IMR-90 (cell line): ENCODE results near the gene OBP2A. TPM values are rescaled to one million over a fixed set of nuclear protein-coding genes. Genes with fewer than 3 reads are reported as not detected.

Source experiments
- ATAC-seq: fragments of 200-7000 bp; cut with Tn5 transposase; 2 replicates; pipeline ENCODE4 v1.9.1; 2020; ENCODE audit warnings: low read depth, mild to moderate bottlenecking, moderate library complexity
- BruUV-seq: library from RNA; stranded (reverse); fragments of 400-500 nt; replicated peaks from 2 replicates; lab custom pipeline; 2021; lab: Mats Ljungman, UMichigan
- CTCF ChIA-PET: fragments of 300-600 bp; formaldehyde crosslinking; extraction: SDS; loops from one replicate; lab custom pipeline; 2021; ENCODE audit warnings: antibody characterized with exemption; lab: Yijun Ruan, JAX
- POLR2A ChIA-PET: fragments of 300-600 bp; sonication (Branson Sonifier 250); formaldehyde crosslinking; loops from one replicate; lab custom pipeline; 2022; ENCODE audit warnings: antibody characterized with exemption; ENCODE audit not compliant: unreplicated experiment; lab: Charles Lee
- DNase-seq: peaks from one replicate; pipeline ENCODE4 v3.0.0; 2013
- H2AFZ ChIP-seq: replicated peaks from 2 replicates; pipeline ENCODE3; 2013; ENCODE audit warnings: low read length, mild to moderate bottlenecking; ENCODE audit not compliant: poor library complexity
- H2AK5ac ChIP-seq: 2 replicates; pipeline ENCODE4 v1.6.1; 2013; ENCODE audit warnings: low read depth, low read length, inconsistent platforms
- H2AK9ac ChIP-seq: replicated peaks from 2 replicates; pipeline ENCODE3; 2013; ENCODE audit warnings: mild to moderate bottlenecking, low read depth, low read length, moderate library complexity; ENCODE audit not compliant: poor library complexity
- H2BK120ac ChIP-seq: 2 replicates; pipeline ENCODE4 v1.6.1; 2013; ENCODE audit warnings: low read depth, low read length, inconsistent platforms
- H2BK15ac ChIP-seq: 3 replicates; pipeline ENCODE4 v1.6.1; 2013; ENCODE audit warnings: low read depth, low read length, inconsistent platforms
- H2BK20ac ChIP-seq: 2 replicates; pipeline ENCODE4 v1.6.1; 2013; ENCODE audit warnings: low read depth, mild to moderate bottlenecking, inconsistent platforms, low read length, moderate library complexity
- H2BK5ac ChIP-seq: 2 replicates; pipeline ENCODE4 v1.6.1; 2013; ENCODE audit warnings: mild to moderate bottlenecking, low read depth, low read length, inconsistent platforms; ENCODE audit not compliant: poor library complexity, severe bottlenecking
- H3K14ac ChIP-seq: replicated peaks from 2 replicates; pipeline ENCODE4 v1.6.1; 2013; ENCODE audit warnings: low read depth, low read length, inconsistent platforms
- H3K18ac ChIP-seq: 2 replicates; pipeline ENCODE4 v1.6.1; 2013; ENCODE audit warnings: low read depth, low read length, control low read depth
- H3K23ac ChIP-seq: 2 replicates; pipeline ENCODE4 v1.6.1; 2013; ENCODE audit warnings: low read depth, low read length, inconsistent platforms
- H3K27ac ChIP-seq: 2 replicates; pipeline ENCODE4 v1.5.1; 2013; ENCODE audit warnings: mild to moderate bottlenecking, control low read depth, low read length; ENCODE audit not compliant: insufficient read depth
- H3K27me3 ChIP-seq: 2 replicates; pipeline ENCODE4 v1.6.1; 2013; ENCODE audit warnings: low read length; ENCODE audit not compliant: control insufficient read depth, insufficient read depth
- H3K36me3 ChIP-seq: 2 replicates; pipeline ENCODE4 v1.6.1; 2013; ENCODE audit warnings: low read length, mixed read lengths; ENCODE audit not compliant: control insufficient read depth, insufficient read depth
- H3K4ac ChIP-seq: 2 replicates; pipeline ENCODE4 v1.6.1; 2013; ENCODE audit warnings: low read depth, low read length, inconsistent platforms
- H3K4me1 ChIP-seq: 2 replicates; pipeline ENCODE4 v1.6.1; 2013; ENCODE audit warnings: low read length, mixed read lengths; ENCODE audit not compliant: control insufficient read depth, insufficient read depth
- H3K4me2 ChIP-seq: 2 replicates; pipeline ENCODE4 v1.6.1; 2013; ENCODE audit warnings: low read depth, mild to moderate bottlenecking, control low read depth, low read length, moderate library complexity
- H3K4me3 ChIP-seq: 2 replicates; pipeline ENCODE4 v1.5.1; 2013; ENCODE audit warnings: low read depth, mild to moderate bottlenecking, control low read depth, low read length, moderate library complexity; ENCODE audit not compliant: insufficient read depth
- H3K56ac ChIP-seq: 2 replicates; pipeline ENCODE4 v1.6.1; 2013; ENCODE audit warnings: low read length, inconsistent platforms; ENCODE audit not compliant: insufficient read depth; ENCODE audit errors: extremely low read depth
- H3K79me1 ChIP-seq, 2 experiments: 2 replicates each; pipeline ENCODE4 v1.6.1; 2013; ENCODE audit warnings: low read length in 2 of 2, inconsistent platforms in 1 of 2, low read depth in 1 of 2
- H3K9ac ChIP-seq: 2 replicates; pipeline ENCODE4 v1.6.1; 2013; ENCODE audit warnings: low read depth, low read length, control low read depth
- H3K9me1 ChIP-seq: 2 replicates; pipeline ENCODE4 v1.6.1; 2013; ENCODE audit warnings: low read length, inconsistent platforms; ENCODE audit not compliant: insufficient read depth
- H3K9me3 ChIP-seq: 2 replicates; pipeline ENCODE4 v1.6.1; 2013; ENCODE audit warnings: low read length; ENCODE audit not compliant: control insufficient read depth, insufficient read depth
- H4K20me1 ChIP-seq: 2 replicates; pipeline ENCODE4 v1.6.1; 2013; ENCODE audit warnings: low read length, inconsistent platforms; ENCODE audit not compliant: insufficient read depth
- H4K5ac ChIP-seq: 2 replicates; pipeline ENCODE4 v1.6.1; 2013; ENCODE audit warnings: mild to moderate bottlenecking, low read depth, low read length, control low read depth
- H4K8ac ChIP-seq, 2 experiments: 2 replicates each; pipeline ENCODE4 v1.6.1; 2013; ENCODE audit warnings: low read depth in 2 of 2, low read length in 2 of 2, control low read depth in 1 of 2, inconsistent platforms in 1 of 2
- H4K91ac ChIP-seq: 2 replicates; pipeline ENCODE4 v1.6.1; 2013; ENCODE audit warnings: low read depth, low read length, inconsistent platforms; ENCODE audit not compliant: insufficient read depth
- CEBPB ChIP-seq: IDR thresholded peaks from 2 replicates; pipeline ENCODE4 v1.6.1; 2012; ENCODE audit warnings: low read depth, low read length, improper control_type of control experiment
- CHD1 ChIP-seq: IDR thresholded peaks from 2 replicates; pipeline ENCODE4 v1.6.1; 2012; ENCODE audit warnings: low read depth, low read length, improper control_type of control experiment
- WGBS, 2 experiments: methylation state at CpG; one replicate each; pipeline versions ENCODE4 v1.1.5 to v1.1.7; 2013; ENCODE audit warnings: missing lambda C conversion rate in 2 of 2; ENCODE audit not compliant: insufficient read length in 1 of 2; ENCODE audit errors: extremely low coverage in 2 of 2; 5-methylcytosine and 5-hydroxymethylcytosine counted together
- dilution Hi-C: fragments of 300-500 bp; cut with HindIII; formaldehyde crosslinking; loops from one replicate; pipeline ENCODE4 v1.14.3; 2018; ENCODE audit warnings: low sequenced_read_pairs; ENCODE audit not compliant: unreplicated experiment
- in situ Hi-C: fragments of 300-500 bp; cut with MboI; formaldehyde crosslinking; loops from 3 replicates; pipeline ENCODE4 v1.14.3; 2019; ENCODE audit warnings: low sequenced_read_pairs, inconsistent platforms, mixed read lengths
- intact Hi-C: fragments of 100-400 bp; cut with micrococcal nuclease; formaldehyde crosslinking; loops from 2 replicates; pipeline ENCODE4 v1.10.0; 2022
- polyA plus RNA-seq, 3 experiments: library from polyadenylated mRNA; depleted of rRNA; stranded (reverse); fragments of >200 nt; gene quantifications; 2 replicates each; pipeline ENCODE4 v1.2.3, GENCODE V29; 2012; ENCODE audit warnings: low replicate concordance in 1 of 3
- total RNA-seq: library from RNA; depleted of rRNA; stranded (reverse); fragments of >200 nt; gene quantifications from 2 replicates; pipeline ENCODE4 v1.2.3, GENCODE V29; 2012

OBP2A gene
- total and polyA plus RNA-seq, 2 of the 4 experiments (the other 2 are of a cell fraction), result not detected

GRCh38 chr9:135524130-135524861 lies 21.6 kb upstream of the OBP2A start:
- Histone ChIP-seq H4K20me1 (no peaks in the 10 kb centered on the region), H2BK5ac (no peak overlapping the region), H3K4me2 (no peak overlapping the region), H2AK9ac (no peak overlapping the region), H2AK5ac (no peak overlapping the region), H2BK120ac (no peak overlapping the region), H4K5ac (no peak overlapping the region), H3K79me1 (no peaks in the 10 kb centered on the region), H3K14ac (no peak overlapping the region), H4K91ac (no peak overlapping the region), H3K27ac (no peak overlapping the region), H3K4me3 (no peak overlapping the region), H3K23ac (no peak overlapping the region), H3K9ac (no peak overlapping the region), H3K4me1 (no peaks in the 10 kb centered on the region), H3K27me3 (no peaks in the 10 kb centered on the region; the same call in none of the 2 replicates), H3K18ac (no peak overlapping the region), H2AFZ (no peak overlapping the region), H4K8ac (no peak overlapping the region), H2BK15ac (no peak overlapping the region), H3K4ac (no peak overlapping the region), H3K36me3 (no peaks in the 10 kb centered on the region), H3K56ac (no peak overlapping the region), H3K9me1 (no peaks in the 10 kb centered on the region), H2BK20ac (no peak overlapping the region), H3K9me3 (no peaks in the 10 kb centered on the region)
- BruUV-seq, result no TSS peak
- WGBS, 2 experiments, result 64% methylated on average over 12 of the region's 27 CpGs; no CpG with 5 or more reads in 1 of the 2 experiments
- DNase-seq (no peak), ATAC-seq (no peak)
- POLR2A ChIA-PET, result no interaction called here
- dilution Hi-C loops, result no loop called here
- CTCF ChIA-PET, result no interaction called here
- no peak for TF ChIP-seq CEBPB
- TF ChIP-seq CHD1, result no peak
- in situ Hi-C loops, result no loop called here
- intact Hi-C loops, result no loop called here
